Suprapubic skin (tissue), 3 donors: ENCODE measurements around the gene SUCLG1.

Experiments
- POLR2A ChIP-seq, 2 donors: fragments of 450-650 bp; IDR thresholded peaks; one replicate each; pipeline ENCODE4 v1.6.1; 2017; ENCODE audit warnings: antibody characterized with exemption in 2 of 2, mild to moderate bottlenecking in 2 of 2, moderate library complexity in 2 of 2
- TF ChIP-seq, protein P1 (sequence below), 2 donors: fragments of 200-600 bp in 1 of 2; fragments of 450-650 bp in 1 of 2; sonication (generic) in 1 of 2; IDR thresholded peaks; one replicate each; pipeline ENCODE4 v1.5.1; 2016 to 2019; ENCODE audit warnings: antibody characterized with exemption in 2 of 2, mild to moderate bottlenecking in 1 of 2, moderate library complexity in 1 of 2

DNA sequence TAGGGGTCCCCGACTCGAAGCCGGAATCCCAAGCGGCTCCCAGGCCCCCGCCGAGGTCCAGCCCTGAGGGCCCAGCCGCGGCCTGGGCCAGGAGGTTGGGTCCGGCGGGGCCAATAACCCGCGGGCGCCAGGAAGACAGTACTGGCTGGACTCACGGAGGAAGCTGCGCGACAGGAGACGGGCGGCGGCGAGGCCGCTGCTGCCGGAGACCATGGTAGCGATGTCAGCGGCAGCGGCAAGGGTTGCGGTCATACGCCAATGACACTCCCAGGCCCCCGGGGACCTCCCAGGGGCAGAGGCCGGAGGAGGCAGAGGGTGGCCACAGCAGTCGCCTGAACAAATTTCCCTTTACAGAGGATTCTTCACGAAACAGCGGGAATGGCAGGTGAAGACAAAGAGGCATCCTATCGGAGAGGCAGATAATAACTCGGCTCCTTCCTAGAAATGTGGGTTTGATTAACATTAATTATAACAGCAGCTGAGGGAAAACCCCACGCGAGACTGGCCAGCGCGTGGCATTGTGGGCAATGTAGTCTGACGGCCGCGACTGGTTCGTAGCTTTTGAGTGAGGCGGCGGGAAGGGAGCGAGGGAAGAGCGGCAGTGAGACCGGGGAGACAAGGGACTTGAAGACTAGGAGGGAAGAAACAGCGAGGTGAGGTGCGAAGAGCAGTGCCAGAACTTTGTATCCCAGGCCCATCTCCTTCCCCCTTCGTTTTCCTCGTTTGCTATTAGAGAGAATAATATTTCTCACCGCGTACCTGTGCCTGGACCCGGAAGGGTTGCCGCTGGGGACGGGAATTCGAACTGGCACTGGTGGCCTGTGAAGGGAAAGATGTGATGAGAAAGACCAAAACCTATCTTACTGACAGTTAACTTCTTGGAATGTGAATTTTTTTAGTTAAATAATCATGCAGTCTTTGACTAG lies at the start of gene SUCLG1:
- TF ChIP-seq, protein P1, sequence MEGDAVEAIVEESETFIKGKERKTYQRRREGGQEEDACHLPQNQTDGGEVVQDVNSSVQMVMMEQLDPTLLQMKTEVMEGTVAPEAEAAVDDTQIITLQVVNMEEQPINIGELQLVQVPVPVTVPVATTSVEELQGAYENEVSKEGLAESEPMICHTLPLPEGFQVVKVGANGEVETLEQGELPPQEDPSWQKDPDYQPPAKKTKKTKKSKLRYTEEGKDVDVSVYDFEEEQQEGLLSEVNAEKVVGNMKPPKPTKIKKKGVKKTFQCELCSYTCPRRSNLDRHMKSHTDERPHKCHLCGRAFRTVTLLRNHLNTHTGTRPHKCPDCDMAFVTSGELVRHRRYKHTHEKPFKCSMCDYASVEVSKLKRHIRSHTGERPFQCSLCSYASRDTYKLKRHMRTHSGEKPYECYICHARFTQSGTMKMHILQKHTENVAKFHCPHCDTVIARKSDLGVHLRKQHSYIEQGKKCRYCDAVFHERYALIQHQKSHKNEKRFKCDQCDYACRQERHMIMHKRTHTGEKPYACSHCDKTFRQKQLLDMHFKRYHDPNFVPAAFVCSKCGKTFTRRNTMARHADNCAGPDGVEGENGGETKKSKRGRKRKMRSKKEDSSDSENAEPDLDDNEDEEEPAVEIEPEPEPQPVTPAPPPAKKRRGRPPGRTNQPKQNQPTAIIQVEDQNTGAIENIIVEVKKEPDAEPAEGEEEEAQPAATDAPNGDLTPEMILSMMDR (IDR thresholded peaks at IDR 0.05): no peak
- TF ChIP-seq POLR2A (IDR thresholded peaks at IDR 0.05): peak in 1 of 2 donors; percentile 42
